HG03175 (cell line): ENCODE results near the gene FIGLA.

Source experiments
- ATAC-seq: cut with Tn5 transposase; IDR thresholded peaks from one replicate; pipeline ENCODE4 v1.9.1; 2021; ENCODE audit warnings: mild to moderate bottlenecking, moderate library complexity; ENCODE audit not compliant: unreplicated experiment

The FIGLA gene

DNA sequence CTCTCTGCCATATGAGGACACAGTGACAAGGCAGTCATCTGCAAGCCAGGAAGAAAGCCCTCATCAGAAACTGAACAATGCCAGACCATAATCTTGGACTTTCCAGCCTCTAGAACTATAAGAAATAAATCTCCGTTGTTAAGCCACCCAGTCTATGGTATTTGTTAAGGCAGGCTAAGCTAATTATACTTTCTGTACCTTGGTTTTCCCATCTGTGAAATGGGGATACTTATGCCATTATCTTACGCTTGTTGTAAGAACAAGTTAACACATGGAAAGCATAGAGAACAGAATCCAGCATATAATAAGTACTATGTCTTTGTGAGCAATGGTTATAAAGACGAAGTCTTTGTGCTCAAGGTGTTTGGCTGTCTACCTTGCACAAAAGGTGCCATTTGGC lies 14.2 kb downstream of the FIGLA start:
- ATAC-seq = no peak

GRCh38 chr2:70775141-70775540 lies 15.3 kb downstream of the FIGLA start:
- ATAC-seq = no peak

GRCh38 chr2:70772486-70773155 lies 17.8 kb downstream of the FIGLA start:
- no peak for ATAC-seq

DNA sequence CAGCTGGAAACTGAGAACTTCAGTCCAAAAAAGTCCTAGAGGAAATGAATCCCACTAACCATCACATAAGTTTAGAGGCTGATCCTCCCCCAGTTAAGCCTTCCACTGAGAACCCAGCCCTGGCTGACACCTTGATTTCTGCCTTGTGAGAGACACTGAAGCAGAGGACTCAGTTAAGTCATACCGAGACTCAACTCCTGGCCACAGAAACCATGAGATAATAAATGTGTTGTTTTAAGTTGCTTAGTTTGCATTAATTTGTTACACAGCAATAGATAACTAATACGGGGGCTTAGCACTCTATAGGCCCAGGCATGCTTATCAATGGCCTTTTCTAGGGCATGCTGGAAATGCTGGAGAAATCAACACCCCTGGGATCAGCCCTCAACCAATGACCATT lies 19.0 kb downstream of the FIGLA start:
- ATAC-seq = peak; percentile 71

- no peak for ATAC-seq
Measured at GRCh38 chr2:70769450-70769849, 21.0 kb downstream of the FIGLA start.

- ATAC-seq = no peak
Measured at GRCh38 chr2:70768590-70769085, 21.8 kb downstream of the FIGLA start.

GRCh38 chr2:70767699-70768589 lies 22.5 kb downstream of the FIGLA start, which contains the start of gene ADD2:
Gene ADD2 (minus strand): TSS chr2:70768200. CDS start chr2:70706408, 61,792 bp downstream.
- no peak for ATAC-seq

DNA sequence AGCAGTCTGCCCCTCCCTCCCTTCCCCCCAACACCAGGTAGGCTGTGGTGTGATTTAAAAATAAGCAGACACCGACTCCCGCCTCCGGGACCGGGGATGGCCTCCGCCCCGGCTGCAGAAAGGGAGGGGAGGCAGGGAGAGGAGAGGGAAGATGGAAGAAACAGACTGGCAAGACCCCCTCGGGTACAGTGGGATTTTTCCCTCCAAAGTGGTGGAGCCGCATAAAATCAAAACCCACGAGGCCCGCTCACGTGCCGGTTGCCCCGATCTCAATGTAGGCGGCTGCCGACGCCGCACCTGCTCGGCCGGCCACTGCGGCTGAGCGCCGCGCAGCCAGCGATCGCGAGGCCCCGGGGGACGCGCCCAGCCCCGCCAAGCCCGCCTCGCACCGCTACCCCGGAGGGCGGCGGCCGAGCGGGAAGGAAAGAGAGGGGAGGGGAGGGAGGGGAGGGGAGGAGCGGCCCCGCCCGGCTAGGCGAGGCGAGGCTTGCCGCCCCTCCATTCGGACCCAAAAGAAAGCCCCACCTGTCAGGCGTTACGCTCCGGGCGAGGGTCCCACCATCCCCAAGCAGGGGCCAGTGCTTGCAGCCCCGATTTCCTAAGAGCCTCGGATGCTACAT lies 23.3 kb downstream of the FIGLA start:
- ATAC-seq = no peak

DNA sequence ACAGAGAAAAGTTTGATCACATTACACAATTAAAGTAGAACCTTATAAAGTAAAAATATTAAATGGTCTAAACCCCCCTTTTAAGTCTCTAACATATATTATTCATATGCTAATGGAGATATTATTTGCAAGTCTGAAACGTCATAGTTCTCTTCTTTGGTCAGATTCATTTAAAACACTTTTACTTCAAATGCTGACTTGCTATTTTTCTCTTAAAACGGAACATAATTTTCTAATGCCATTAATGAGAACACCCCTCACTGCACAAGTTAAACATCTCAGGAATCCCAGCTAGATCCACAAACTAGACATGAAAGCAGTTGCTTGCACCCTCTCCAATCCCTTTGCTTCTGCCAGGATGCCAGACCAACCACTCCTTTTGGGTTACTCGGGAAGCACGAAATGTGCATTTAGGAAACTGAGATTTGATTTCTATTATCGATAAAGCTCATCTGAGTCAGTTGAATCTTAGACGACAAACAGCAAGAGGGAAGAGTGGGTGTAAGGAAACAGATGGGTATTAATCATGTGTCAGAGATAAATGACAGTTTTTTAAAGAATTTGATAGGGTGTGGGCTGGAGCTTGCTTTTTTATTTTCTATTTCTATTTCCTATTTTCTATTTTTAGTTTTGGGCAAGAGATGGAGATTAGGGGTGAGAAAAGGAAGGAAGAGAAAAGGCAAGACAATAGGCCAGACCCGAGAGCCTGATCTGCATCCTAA lies 23.9 kb downstream of the FIGLA start:
- no peak for ATAC-seq

- no peak for ATAC-seq
Measured at GRCh38 chr2:70765507-70765906, 24.9 kb downstream of the FIGLA start.

DNA sequence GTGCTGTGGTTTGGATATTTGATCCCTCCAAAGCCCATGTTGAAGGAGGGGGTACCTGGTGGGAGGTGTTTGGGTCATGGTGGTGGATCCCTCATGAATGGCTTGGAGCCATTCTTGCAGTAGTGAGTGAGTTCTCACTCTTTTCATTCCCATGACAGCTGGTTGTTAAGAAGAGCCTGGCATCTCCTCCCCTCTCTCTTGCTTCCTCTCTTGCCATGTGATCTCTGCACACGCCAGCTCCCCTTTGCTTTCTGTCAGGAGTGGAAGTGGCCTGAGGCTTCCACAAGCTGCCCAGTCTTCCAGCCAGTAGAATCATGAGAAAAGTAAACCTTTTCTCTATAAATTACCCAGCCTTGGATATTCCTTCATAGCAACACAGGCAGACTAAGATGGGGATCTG lies 31.0 kb downstream of the FIGLA start:
- no peak for ATAC-seq

DNA sequence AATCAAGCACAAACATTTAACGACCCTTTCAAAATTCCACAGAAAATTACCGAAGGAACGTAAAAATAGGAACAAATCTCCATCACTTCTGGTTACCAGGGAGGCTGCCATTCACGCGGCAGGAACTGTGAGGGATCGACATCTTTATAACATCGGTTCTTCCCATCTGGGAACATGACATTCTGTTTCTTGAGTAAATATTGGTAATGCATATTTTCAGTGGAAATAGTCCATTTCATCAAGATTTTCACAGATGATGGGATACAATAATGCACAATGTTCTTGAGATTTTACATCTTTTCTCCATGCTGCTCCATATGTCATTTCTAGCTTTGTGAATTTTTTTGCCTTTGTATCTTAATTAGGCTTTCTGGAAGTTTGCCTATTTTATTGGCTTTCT lies 32.5 kb downstream of the FIGLA start:
- ATAC-seq = no peak

DNA sequence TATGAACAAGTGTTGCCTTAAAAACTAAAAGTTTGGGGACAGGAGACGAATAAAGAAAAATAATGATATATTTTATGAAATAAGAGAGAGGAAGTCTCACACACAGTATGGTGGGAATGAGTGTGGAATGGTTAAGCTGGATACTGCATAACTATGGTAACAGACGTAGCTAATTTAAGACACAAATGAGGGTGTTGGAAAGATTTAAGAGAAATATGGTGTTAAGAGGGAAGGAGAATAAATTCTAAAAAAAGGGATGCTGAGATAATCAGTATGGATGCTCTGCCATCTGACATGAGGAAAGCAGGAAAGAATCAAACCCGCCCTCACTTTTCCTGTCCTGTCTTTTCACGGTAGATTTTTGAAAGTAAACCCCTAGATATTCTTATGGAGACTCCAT lies 33.1 kb downstream of the FIGLA start:
- no peak for ATAC-seq

GRCh38 chr2:70756128-70756527 lies 34.3 kb downstream of the FIGLA start:
- no peak for ATAC-seq

GRCh38 chr2:70753902-70754301 lies 36.5 kb downstream of the FIGLA start:
- no peak for ATAC-seq

- ATAC-seq = no peak
Measured at GRCh38 chr2:70753031-70753430, 37.4 kb downstream of the FIGLA start.

DNA sequence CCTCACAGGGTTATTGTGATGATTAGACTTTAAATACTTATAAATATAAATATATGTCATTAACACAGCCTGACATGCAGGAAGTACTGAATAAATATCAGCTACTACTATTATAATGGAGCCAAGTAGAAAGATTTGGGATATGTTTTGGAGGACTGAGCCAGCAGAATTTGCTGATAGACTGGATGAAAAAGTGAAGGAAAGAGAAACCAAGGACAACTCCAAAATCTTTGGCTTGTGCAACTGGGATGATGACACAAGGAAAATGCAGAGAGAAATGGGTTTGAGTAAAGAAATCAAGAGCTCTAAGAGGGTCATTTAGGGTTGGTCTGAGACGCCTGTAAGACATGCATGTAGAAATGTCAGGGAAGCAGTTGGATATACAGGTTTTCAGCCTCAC lies 38.0 kb downstream of the FIGLA start:
- no peak for ATAC-seq

DNA sequence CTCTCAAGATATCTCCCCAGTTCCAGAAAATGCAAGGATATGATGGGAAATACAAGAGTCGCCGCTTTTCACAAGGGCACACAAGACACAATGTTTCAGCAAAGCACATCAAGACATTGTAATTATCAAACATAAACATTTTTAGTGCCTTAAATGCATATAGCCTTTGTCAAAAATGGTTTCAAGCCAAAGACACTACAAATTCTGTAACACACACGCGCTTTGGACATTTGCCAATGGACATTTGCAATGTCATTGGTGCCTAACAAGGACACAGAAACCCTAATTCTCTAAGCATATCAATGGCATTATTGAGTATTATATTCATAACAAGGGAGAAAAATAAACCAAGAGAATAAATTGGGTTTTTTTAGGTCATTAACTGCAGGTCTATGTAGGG lies 38.6 kb downstream of the FIGLA start:
- ATAC-seq = no peak

DNA sequence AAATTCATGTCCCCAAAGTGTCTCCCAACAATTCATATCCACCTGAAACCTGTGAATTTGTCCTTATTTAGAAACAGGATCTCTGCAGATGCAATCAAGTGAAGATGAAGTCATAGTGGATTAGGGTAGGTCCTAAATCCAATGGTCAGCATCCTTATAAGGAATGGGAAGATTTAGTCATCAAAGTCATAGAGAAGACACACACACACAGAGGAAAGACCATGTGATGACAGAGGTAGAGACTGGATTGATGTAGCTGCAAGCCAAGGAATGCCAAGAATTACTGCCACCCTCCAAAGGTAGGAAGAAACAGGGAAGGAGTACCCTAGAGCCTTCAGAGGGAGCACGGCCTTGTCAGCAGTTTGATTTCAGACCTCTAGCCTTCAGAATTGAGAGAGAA lies 40.1 kb downstream of the FIGLA start:
- ATAC-seq = no peak

DNA sequence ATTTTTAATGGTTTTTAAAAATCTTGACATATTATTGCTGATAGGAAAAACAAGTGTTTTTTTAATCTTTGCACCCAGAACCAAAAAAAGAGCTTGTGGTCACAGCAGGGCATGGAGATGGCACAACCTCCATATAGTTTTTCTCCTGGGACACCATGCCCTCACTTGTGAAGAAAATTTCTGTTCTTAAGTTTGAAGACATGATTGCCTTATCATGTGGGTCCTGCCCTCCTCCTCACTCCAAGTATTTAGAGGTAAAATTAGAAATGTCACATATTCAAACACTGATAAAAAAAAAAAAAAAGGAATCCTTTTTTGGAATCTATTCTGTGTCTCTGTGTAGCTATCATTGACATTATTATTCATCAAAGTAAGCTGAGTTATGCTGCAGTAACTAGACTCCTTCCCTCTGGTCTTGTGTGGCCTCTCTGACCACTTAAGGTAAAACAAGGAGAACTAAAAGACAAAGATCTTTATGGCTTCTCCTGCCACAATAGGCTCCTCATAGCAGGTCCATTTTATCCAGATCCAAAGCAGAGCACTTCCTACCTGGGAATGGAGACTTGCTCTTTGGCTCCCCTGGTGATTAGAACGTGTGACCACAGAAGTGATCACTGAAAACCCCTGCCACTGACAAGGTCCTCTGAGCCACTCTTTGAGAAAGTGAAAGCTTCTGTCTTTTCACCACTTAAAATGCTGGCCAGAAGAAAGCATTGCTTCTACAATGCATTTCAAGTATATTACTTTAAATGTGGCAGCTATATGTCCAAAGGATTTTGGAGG lies 42.2 kb downstream of the FIGLA start:
- ATAC-seq = no peak
